Measurements from ENCODE around the gene PTPN4.
A peak's percentile ranks its signal among the peaks of the same experiment; 100 is the strongest.
"Not testable (repeated sequence)": the region's sequence is repeated elsewhere in the genome, so short reads cannot be mapped to it uniquely, and the experiment has no call there.

Gene PTPN4

GRCh38 chr2:119940856-119941255 is 181.1 kb downstream of the PTPN4 start:
- DNase-seq: no peak

- DNase-seq: no peak
Measured at GRCh38 chr2:119941388-119941787, 181.7 kb downstream of the PTPN4 start.

GRCh38 chr2:119941981-119942513 is 182.3 kb downstream of the PTPN4 start:
- DNase-seq: no peak

GRCh38 chr2:119943058-119943457 is 183.3 kb downstream of the PTPN4 start:
- no peak for DNase-seq

GRCh38 chr2:119947535-119947934 is 187.8 kb downstream of the PTPN4 start:
- no peak for DNase-seq

GRCh38 chr2:119950966-119951365 is 191.2 kb downstream of the PTPN4 start:
- DNase-seq: no peak

GRCh38 chr2:119958670-119959268 is 199.0 kb downstream of the PTPN4 start:
- no peak for DNase-seq

- DNase-seq: no peak
Measured at GRCh38 chr2:119960821-119961220, 201.1 kb downstream of the PTPN4 start.

- DNase-seq: no peak
Measured at GRCh38 chr2:119981896-119982295, 222.2 kb downstream of the PTPN4 start.

GRCh38 chr2:119982506-119982905 is 222.8 kb downstream of the PTPN4 start:
- DNase-seq: no peak

- DNase-seq: no peak
Measured at GRCh38 chr2:119983108-119983507, 223.4 kb downstream of the PTPN4 start.

- no peak for DNase-seq
Measured at GRCh38 chr2:119996148-119996547, 236.4 kb downstream of the PTPN4 start.

GRCh38 chr2:119996896-119997891 is 237.5 kb downstream of the PTPN4 start:
- not testable (repeated sequence) for DNase-seq

GRCh38 chr2:120001471-120001870 is 241.7 kb downstream of the PTPN4 start:
- DNase-seq: no peak

- no peak for DNase-seq
Measured at GRCh38 chr2:120004254-120004653, 244.5 kb downstream of the PTPN4 start.

GRCh38 chr2:120005834-120006521 is 246.3 kb downstream of the PTPN4 start:
- DNase-seq: no peak

- DNase-seq: no peak
Measured at GRCh38 chr2:120007851-120008250, 248.1 kb downstream of the PTPN4 start.

GRCh38 chr2:120012363-120012762 is 252.6 kb downstream of the PTPN4 start:
- no peak for DNase-seq

- DNase-seq: peak; percentile 9 to 94 (median 82)
Measured at GRCh38 chr2:120012771-120013596, 253.3 kb downstream of the PTPN4 start, which contains the start of gene EPB41L5. Gene EPB41L5, plus strand, starts transcription at chr2:120013077. Its CDS starts 6,008 bp downstream, at chr2:120019085.

- DNase-seq: peak in 15 of 51 donors; percentile 9 to 58 (median 37)
Measured at GRCh38 chr2:120013597-120014223, 254.0 kb downstream of the PTPN4 start.
